C4-2B (cell line): ENCODE data around the gene INCENP.

Source experiments
- ZFX ChIP-seq: fragments of 450-650 bp; IDR thresholded peaks from 2 replicates; pipeline ENCODE4 v1.6.1; 2017
- TF ChIP-seq, protein P1 (sequence below): fragments of 450-650 bp; conservative IDR thresholded peaks from 2 replicates; pipeline ENCODE4 v1.5.1; 2017; ENCODE audit warnings: mild to moderate bottlenecking

DNA sequence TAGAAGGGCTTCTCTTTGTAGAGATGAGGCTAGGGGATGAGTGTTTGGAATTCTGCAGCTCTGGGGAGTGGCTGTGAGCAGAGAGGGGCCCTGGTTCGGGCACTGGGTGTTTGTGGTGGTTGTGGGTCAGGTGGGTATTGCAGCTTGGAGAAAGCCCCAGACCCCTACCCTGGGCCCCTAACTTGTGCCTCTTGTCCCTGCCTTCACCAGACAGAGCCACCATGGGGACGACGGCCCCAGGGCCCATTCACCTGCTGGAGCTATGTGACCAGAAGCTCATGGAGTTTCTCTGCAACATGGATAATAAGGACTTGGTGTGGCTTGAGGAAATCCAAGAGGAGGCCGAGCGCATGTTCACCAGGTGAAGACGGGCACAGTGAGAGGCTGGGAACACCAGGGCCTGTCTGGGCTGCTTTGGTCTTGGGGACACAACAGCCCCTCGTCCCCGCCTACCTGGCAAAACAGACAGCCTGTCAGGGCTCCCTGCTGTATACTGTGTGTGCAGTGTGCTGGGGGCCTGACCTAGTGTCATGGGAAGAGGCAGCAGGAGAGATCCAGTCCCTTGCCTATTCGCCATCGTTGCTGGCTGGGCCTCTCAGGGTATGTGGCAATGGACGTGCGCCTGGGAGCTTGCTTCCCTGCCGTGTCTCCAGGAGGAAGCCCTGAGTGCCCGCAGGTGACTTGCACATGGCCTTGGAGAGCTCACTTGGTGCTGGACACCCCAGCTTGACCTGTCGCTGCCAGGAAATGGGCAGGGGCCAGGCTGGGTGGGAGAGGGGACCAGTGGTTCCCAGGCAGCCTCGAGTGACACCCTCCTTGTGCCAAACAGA lies 4.3 kb downstream of the INCENP start:
- TF ChIP-seq, protein P1, sequence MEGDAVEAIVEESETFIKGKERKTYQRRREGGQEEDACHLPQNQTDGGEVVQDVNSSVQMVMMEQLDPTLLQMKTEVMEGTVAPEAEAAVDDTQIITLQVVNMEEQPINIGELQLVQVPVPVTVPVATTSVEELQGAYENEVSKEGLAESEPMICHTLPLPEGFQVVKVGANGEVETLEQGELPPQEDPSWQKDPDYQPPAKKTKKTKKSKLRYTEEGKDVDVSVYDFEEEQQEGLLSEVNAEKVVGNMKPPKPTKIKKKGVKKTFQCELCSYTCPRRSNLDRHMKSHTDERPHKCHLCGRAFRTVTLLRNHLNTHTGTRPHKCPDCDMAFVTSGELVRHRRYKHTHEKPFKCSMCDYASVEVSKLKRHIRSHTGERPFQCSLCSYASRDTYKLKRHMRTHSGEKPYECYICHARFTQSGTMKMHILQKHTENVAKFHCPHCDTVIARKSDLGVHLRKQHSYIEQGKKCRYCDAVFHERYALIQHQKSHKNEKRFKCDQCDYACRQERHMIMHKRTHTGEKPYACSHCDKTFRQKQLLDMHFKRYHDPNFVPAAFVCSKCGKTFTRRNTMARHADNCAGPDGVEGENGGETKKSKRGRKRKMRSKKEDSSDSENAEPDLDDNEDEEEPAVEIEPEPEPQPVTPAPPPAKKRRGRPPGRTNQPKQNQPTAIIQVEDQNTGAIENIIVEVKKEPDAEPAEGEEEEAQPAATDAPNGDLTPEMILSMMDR: no peak
- no peak for TF ChIP-seq ZFX
